HCT116 (cell line): ENCODE results near the gene FURIN. TPM values are rescaled to one million over a fixed set of nuclear protein-coding genes. Genes with fewer than 3 reads are reported as not detected.

Source experiments
- ATAC-seq: fragments of 200-7000 bp; cut with Tn5 transposase; 2 replicates; pipeline ENCODE4 v1.9.1; 2020; ENCODE audit warnings: mild to moderate bottlenecking, moderate library complexity
- BruUV-seq: library from RNA; stranded (reverse); fragments of 400-500 nt; replicated peaks from 2 replicates; lab custom pipeline; 2021; lab: Mats Ljungman, UMichigan
- CTCF ChIA-PET: fragments of 300-600 bp; sonication (Branson Sonifier 250); formaldehyde crosslinking; loops from one replicate; lab custom pipeline; 2021; ENCODE audit warnings: antibody characterized with exemption; lab: Charles Lee
- POLR2A ChIA-PET: fragments of 300-600, 350-600 bp; sonication (Branson Sonifier 250); formaldehyde crosslinking; loops from one replicate; lab custom pipeline; 2021; ENCODE audit warnings: antibody characterized with exemption; lab: Charles Lee
- RAD21 ChIA-PET, 2 experiments: fragments of 300-600 bp; sonication (Branson Sonifier 250); formaldehyde crosslinking; loops; one replicate each; lab custom pipeline; 2023; ENCODE audit warnings: low total read pairs in 2 of 2; ENCODE audit not compliant: uncharacterized antibody in 2 of 2, unreplicated experiment in 2 of 2, low non-redundant PET in 1 of 2; lab: Charles Lee
- DNase-seq: peaks from one replicate; pipeline ENCODE4 v3.0.0-alpha.2; 2010; ENCODE audit warnings: low read depth, low spot score
- H2AFZ ChIP-seq: fragments of 200-600 bp; shearing (Covaris generic), sonication (generic); 2 replicates; pipeline ENCODE4 v1.6.1; 2017; ENCODE audit warnings: low read depth, mixed run types, mixed read lengths, antibody characterized with exemption, low read length; ENCODE audit not compliant: poor library complexity, severe bottlenecking
- H3K27ac ChIP-seq: 2 replicates; pipeline ENCODE4 v1.5.1; 2012; ENCODE audit warnings: low read depth, low read length
- H3K27me3 ChIP-seq: fragments of 200-600 bp; sonication (generic); 2 replicates; pipeline ENCODE4 v1.6.1; 2016; ENCODE audit warnings: mixed run types, low read length, mixed read lengths; ENCODE audit not compliant: insufficient read depth
- H3K36me3 ChIP-seq, 2 experiments: fragments of 200-500 bp in 1 of 2; fragments of 200-600 bp in 1 of 2; sonication (Bioruptor generic) in 1 of 2; sonication (generic) in 1 of 2; 2 replicates each; pipeline versions ENCODE4 v1.5.1 to v1.6.1; 2014 to 2016; ENCODE audit warnings: low read length in 2 of 2, inconsistent platforms in 1 of 2, mixed read lengths in 1 of 2, mixed run types in 1 of 2; ENCODE audit not compliant: insufficient read depth in 2 of 2, control insufficient read depth in 1 of 2
- H3K4me1 ChIP-seq, 2 experiments: fragments of 200-600 bp in 1 of 2; sonication (generic) in 1 of 2; 2 replicates each; pipeline versions ENCODE4 v1.5.1 to v1.6.1; 2012 to 2017; ENCODE audit warnings: low read length in 2 of 2, inconsistent platforms in 1 of 2, mild to moderate bottlenecking in 1 of 2, mixed read lengths in 1 of 2, mixed run types in 1 of 2, moderate library complexity in 1 of 2; ENCODE audit not compliant: insufficient read depth in 2 of 2, control insufficient read depth in 1 of 2
- H3K4me2 ChIP-seq: fragments of 200-600 bp; sonication (generic); 2 replicates; pipeline ENCODE4 v1.6.1; 2017; ENCODE audit warnings: mixed run types, low read length, mixed read lengths
- H3K4me3 ChIP-seq, 2 experiments: fragments of 200-600 bp in 1 of 2; sonication (generic) in 1 of 2; replicated peaks in 1 of 2; 2 replicates each; pipeline ENCODE4 v1.5.1; 2011 to 2016; ENCODE audit warnings: low read length in 2 of 2, control low read depth in 1 of 2, low read depth in 1 of 2, mild to moderate bottlenecking in 1 of 2, mixed read lengths in 1 of 2, mixed run types in 1 of 2
- H3K79me2 ChIP-seq: fragments of 200-600 bp; sonication (generic); 2 replicates; pipeline ENCODE4 v1.6.1; 2017; ENCODE audit warnings: mild to moderate bottlenecking, mixed run types, low read length, moderate library complexity, mixed read lengths; ENCODE audit not compliant: insufficient read depth
- H3K9ac ChIP-seq: fragments of 200-600 bp; sonication (generic); 2 replicates; pipeline ENCODE4 v1.6.1; 2016; ENCODE audit warnings: low read length, mixed read lengths
- H3K9me2 ChIP-seq: fragments of 200-600 bp; sonication (generic), shearing (Covaris generic); 2 replicates; pipeline ENCODE4 v1.6.1; 2017; ENCODE audit warnings: mixed run types, mild to moderate bottlenecking, moderate library complexity; ENCODE audit not compliant: insufficient read depth
- H3K9me3 ChIP-seq, 2 experiments: fragments of 200-500 bp in 1 of 2; fragments of 200-600 bp in 1 of 2; sonication (Bioruptor generic) in 1 of 2; sonication (generic) in 1 of 2; 2 replicates each; pipeline ENCODE4 v1.6.1; 2014 to 2017; ENCODE audit warnings: low read length in 2 of 2, mixed read lengths in 2 of 2, inconsistent platforms in 1 of 2, low read depth in 1 of 2, mild to moderate bottlenecking in 1 of 2, mixed run types in 1 of 2, moderate library complexity in 1 of 2; ENCODE audit not compliant: control insufficient read depth in 1 of 2, insufficient read depth in 1 of 2
- H4K20me1 ChIP-seq: fragments of 200-600 bp; sonication (generic), shearing (Covaris generic); 2 replicates; pipeline ENCODE4 v1.6.1; 2017; ENCODE audit warnings: mixed run types, mild to moderate bottlenecking, moderate library complexity; ENCODE audit not compliant: insufficient read depth
- CBX3 ChIP-seq: IDR thresholded peaks from 2 replicates; pipeline ENCODE4 v1.6.1; 2012; ENCODE audit warnings: low read depth
- EGR1 ChIP-seq: IDR thresholded peaks from 2 replicates; pipeline ENCODE4 v1.6.1; 2012; ENCODE audit warnings: low read depth
- ELF1 ChIP-seq: IDR thresholded peaks from 2 replicates; pipeline ENCODE4 v1.6.1; 2012; ENCODE audit warnings: low read depth, borderline replicate concordance
- EZH2phosphoT487 ChIP-seq: fragments of 200-600 bp; IDR thresholded peaks from 2 replicates; pipeline ENCODE4 v1.6.1; 2018; ENCODE audit warnings: antibody characterized with exemption, borderline replicate concordance
- JUND ChIP-seq: IDR thresholded peaks from 2 replicates; pipeline ENCODE4 v1.6.1; 2012
- MAX ChIP-seq: IDR thresholded peaks from 2 replicates; pipeline ENCODE4 v1.6.1; 2012
- ZFX ChIP-seq: fragments of 450-650 bp; IDR thresholded peaks from 2 replicates; pipeline ENCODE4 v1.6.1; 2017
- intact Hi-C: fragments of 100-400 bp; cut with micrococcal nuclease; formaldehyde crosslinking; loops from 2 replicates; pipeline ENCODE4 v1.10.0; 2022
- total RNA-seq: library from RNA; stranded (reverse); gene quantifications from one replicate; pipeline ENCODE4 v1.2.1, GENCODE V29; 2021; ENCODE audit not compliant: unreplicated experiment

The FURIN gene
- total RNA-seq, 1 experiment from 2014 or later, result 42.0 TPM

GRCh38 chr15:90851114-90851513, 17.3 kb upstream of the FURIN start:
- Histone ChIP-seq H3K36me3 (no peaks in the 10 kb centered on the region), H3K9me3 (no peaks in the 10 kb centered on the region), H3K4me1 (peaks cover 0 to 6% of the 10 kb centered on the region in 2 experiments; a peak in 1 of 4 replicates), H3K4me3 (no peak overlapping the region), H3K79me2 (no peaks in the 10 kb centered on the region), H2AFZ (no peak overlapping the region), H3K27me3 (no peaks in the 10 kb centered on the region), H3K4me2 (no peak overlapping the region), H3K9me2 (no peaks in the 10 kb centered on the region), H3K9ac (no peak overlapping the region), H3K27ac (no peak overlapping the region), H4K20me1 (no peaks in the 10 kb centered on the region)
- no peak for ATAC-seq
- RAD21 ChIA-PET, result no interaction called here
- no TSS peak for BruUV-seq
- POLR2A ChIA-PET, result no interaction called here
- TF ChIP-seq CBX3 (no peak), EZH2phosphoT487 (no peak), ZFX (no peak), JUND (no peak), MAX (no peak)
- CTCF ChIA-PET, result no interaction called here
- intact Hi-C loops, result no loop called here
- no peak for DNase-seq

DNA sequence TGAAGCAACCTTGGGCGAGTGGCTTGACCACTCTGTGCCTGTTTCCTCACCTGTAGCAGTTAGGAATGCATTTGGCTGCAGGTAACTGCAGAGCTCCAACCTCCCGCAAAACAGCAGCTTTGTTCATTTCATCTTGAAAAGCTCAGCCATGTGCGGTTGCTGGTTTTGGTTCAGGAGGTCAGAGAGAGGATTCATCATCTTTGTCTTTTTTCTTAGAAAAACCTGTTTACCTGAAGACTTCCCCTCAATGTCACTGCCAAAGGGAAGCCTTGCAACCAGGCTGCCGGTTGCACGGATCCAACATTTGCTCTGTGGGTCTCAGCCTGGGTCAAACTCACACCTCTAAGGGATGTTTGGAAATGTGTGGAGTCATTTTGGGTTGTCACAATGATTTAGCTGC, 16.4 kb upstream of the FURIN start:
- Histone ChIP-seq H3K4me3 (no peak overlapping the region), H3K9ac (no peak overlapping the region), H3K36me3 (no peaks in the 10 kb centered on the region), H4K20me1 (no peaks in the 10 kb centered on the region), H3K4me1 (peaks cover 0 to 12% of the 10 kb centered on the region in 2 experiments; a peak in 2 of 4 replicates), H3K4me2 (no peak overlapping the region), H3K9me2 (no peaks in the 10 kb centered on the region), H2AFZ (no peak overlapping the region), H3K27ac (no peak overlapping the region), H3K79me2 (no peaks in the 10 kb centered on the region), H3K27me3 (no peaks in the 10 kb centered on the region), H3K9me3 (no peaks in the 10 kb centered on the region)
- DNase-seq, result no peak
- TF ChIP-seq EGR1 (no peak), ELF1 (no peak)
- POLR2A ChIA-PET, result no interaction called here
- no peak for ATAC-seq
- no TSS peak for BruUV-seq
- CTCF ChIA-PET, result no interaction called here
- intact Hi-C loops, result no loop called here
- RAD21 ChIA-PET, result no interaction called here
